PFSK-1 (cell line): ENCODE data around the gene ITPRID1.

Experiments used
- FOXP2 ChIP-seq: optimal IDR thresholded peaks from 2 replicates; pipeline ENCODE3; 2011; ENCODE audit warnings: borderline replicate concordance, control low read depth, inconsistent platforms; ENCODE audit not compliant: insufficient read depth; ENCODE audit errors: extremely low read length, extremely low read depth
- POLR2AphosphoS5 ChIP-seq: IDR thresholded peaks from 2 replicates; pipeline ENCODE4 v1.6.1; 2012; ENCODE audit warnings: low read depth, mild to moderate bottlenecking, control low read depth, low read length, moderate library complexity
- SIN3A ChIP-seq: IDR thresholded peaks from 2 replicates; pipeline ENCODE4 v1.6.1; 2012; ENCODE audit warnings: mild to moderate bottlenecking, low read length, moderate library complexity, borderline replicate concordance; ENCODE audit not compliant: insufficient read depth
- TAF1 ChIP-seq: IDR thresholded peaks from 2 replicates; pipeline ENCODE4 v1.6.1; 2012; ENCODE audit warnings: low read length, control low read depth, borderline replicate concordance; ENCODE audit not compliant: insufficient read depth
- TF ChIP-seq, protein P1 (sequence below), 2 experiments: IDR thresholded peaks; 2 replicates each; pipeline versions ENCODE4 v1.6.1 to v1.8.0; 2011 to 2012; ENCODE audit warnings: low read depth in 2 of 2, low read length in 2 of 2, control low read depth in 1 of 2, inconsistent platforms in 1 of 2, mild to moderate bottlenecking in 1 of 2, moderate library complexity in 1 of 2; ENCODE audit not compliant: insufficient read depth in 1 of 2

The ITPRID1 gene

DNA sequence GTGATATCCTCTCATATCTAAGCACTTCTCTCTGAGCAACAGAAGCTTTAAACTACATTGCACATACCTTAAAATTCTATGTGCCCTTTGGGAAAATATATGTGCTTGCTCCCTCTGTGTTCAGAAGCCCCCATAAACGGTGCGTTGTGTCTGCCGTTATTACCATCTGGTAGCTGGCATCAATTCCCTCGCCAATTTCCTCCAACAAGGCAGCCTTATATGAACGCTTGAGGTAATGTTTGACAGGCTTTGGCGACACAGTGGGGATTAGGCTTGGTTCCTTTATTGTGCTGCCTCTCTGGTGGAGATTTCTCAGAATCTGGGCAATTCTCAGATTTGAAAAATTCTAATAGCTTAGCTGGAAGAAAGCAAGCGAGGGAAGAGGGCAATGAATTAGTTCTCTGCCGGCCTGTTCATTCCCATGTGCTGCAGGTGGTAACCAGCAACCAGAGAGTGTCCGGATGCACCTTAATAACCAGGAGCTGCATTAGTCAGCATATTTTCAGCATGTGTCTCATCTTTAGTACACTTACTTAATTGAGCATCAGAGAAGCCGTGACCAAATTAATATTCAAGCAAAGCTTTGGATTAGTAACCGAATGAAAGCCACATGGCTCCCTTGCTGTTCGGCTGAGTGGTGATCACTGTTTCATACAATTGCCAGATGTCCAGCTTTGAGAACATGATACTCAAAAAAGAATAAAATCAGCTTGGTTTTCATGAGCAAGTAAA is 165.8 kb downstream of the ITPRID1 start:
- TF ChIP-seq, protein P1, sequence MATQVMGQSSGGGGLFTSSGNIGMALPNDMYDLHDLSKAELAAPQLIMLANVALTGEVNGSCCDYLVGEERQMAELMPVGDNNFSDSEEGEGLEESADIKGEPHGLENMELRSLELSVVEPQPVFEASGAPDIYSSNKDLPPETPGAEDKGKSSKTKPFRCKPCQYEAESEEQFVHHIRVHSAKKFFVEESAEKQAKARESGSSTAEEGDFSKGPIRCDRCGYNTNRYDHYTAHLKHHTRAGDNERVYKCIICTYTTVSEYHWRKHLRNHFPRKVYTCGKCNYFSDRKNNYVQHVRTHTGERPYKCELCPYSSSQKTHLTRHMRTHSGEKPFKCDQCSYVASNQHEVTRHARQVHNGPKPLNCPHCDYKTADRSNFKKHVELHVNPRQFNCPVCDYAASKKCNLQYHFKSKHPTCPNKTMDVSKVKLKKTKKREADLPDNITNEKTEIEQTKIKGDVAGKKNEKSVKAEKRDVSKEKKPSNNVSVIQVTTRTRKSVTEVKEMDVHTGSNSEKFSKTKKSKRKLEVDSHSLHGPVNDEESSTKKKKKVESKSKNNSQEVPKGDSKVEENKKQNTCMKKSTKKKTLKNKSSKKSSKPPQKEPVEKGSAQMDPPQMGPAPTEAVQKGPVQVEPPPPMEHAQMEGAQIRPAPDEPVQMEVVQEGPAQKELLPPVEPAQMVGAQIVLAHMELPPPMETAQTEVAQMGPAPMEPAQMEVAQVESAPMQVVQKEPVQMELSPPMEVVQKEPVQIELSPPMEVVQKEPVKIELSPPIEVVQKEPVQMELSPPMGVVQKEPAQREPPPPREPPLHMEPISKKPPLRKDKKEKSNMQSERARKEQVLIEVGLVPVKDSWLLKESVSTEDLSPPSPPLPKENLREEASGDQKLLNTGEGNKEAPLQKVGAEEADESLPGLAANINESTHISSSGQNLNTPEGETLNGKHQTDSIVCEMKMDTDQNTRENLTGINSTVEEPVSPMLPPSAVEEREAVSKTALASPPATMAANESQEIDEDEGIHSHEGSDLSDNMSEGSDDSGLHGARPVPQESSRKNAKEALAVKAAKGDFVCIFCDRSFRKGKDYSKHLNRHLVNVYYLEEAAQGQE (IDR thresholded peaks at IDR 0.05; ENCODE audit: insufficient read depth in 1 of 2, low read depth in 2 of 2, low read length in 2 of 2): no peak
- no peak for TF ChIP-seq FOXP2
- no peak for TF ChIP-seq SIN3A
- TF ChIP-seq POLR2AphosphoS5: no peak
- TF ChIP-seq TAF1: no peak

DNA sequence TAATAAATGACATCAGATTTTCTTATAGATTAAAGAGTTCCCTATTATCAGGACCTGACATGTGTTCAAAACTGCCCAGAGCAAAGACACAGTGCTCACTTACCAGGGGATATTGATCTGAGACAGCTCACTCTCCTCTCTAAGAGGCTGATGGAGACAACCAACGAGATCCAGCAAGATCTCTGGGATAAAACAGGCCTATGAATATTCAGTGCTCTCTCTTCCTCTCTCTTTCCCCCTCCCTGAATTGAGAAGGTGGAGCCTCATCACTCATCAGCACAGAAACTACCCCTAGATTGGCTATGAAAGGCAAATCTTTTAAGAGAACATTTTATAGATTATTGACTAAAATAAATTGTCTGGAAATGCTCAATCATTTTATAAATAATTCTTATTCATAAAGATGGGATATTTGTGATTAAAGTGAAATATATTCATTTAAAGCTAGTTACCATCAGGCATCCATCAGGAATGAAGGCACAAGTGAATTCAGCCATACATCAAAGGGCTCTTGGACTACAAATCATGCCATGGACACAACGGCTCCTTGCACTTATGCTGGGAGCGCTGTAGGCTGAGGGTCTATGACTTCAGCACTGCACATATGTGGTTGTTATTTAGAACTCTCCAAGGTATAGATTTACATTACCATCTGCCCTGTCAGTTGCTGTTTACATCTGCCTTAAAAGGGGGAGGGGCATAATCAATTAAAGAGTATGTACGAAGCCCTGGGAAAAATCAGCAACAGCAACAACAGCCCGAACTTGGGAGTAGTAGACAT is 169.7 kb downstream of the ITPRID1 start:
- TF ChIP-seq FOXP2 (no peak), SIN3A (no peak), POLR2AphosphoS5 (no peak), TAF1 (no peak)
- TF ChIP-seq, protein P1 (IDR thresholded peaks at IDR 0.05; ENCODE audit: insufficient read depth in 1 of 2, low read depth in 2 of 2, low read length in 2 of 2): no peak

DNA sequence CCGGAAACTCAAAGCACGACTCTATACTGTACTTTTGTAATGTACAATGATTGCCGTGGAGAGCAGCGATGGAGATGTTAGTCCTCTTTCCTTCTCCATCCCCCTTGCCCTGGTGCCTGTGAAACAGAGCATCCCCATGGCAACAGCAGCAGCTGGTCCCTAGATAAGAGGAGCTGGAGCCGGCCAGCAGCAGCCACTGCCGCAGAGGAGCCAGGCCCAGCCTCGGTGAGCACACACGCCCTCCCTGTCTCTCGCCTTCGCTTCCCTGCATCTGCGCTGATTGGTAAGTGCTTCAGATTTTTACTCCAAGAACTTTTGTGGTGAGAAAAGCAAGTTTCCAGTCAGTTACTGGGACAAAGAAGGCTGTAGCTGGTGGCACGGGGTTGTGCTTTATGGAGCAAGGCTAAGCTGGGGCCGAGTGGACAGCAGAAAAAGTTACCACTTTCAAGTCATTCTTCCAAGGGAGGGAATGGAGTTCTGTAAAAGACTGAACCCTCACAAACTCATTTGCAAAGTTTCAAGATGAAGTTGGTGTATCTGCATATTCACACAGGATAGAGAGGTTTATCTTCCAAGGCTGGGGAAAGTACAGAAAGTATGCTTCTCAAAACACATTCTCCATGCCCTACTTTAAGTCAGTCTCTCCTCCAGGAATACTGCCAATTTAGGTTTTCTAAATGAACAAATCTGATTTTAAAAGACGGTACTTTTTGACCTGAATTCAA is 173.3 kb downstream of the ITPRID1 start, which contains the start of gene PPP1R17:
PPP1R17 (plus strand) TSS at position 192 of the 725 bp plus-strand sequence. CDS start 5,227 bp downstream, outside the sequence.
- TF ChIP-seq SIN3A (no peak), FOXP2 (no peak), POLR2AphosphoS5 (no peak), TAF1 (no peak)
- TF ChIP-seq, protein P1 (IDR thresholded peaks at IDR 0.05; ENCODE audit: insufficient read depth in 1 of 2, low read depth in 2 of 2, low read length in 2 of 2): no peak

DNA sequence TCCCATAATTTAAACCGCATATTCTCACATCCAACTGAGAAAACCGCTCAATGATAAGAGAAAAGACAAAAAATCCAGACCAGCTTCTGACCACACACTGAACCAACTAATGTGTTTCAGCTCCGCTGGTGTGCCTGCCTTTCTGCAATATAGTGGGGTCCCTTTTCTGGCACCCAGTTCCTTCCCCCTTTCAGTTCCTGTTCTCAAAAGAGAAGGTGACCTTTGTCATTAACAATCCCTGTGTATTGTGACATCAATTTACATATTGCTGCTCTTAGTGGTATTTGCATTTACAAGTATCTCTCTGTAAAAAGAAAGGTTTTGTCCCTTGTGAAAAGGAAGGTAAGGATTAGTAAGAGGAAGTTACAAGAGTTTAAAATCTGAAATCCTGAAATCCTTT is 174.5 kb downstream of the ITPRID1 start:
- TF ChIP-seq TAF1 (no peak), POLR2AphosphoS5 (no peak), FOXP2 (no peak), SIN3A (no peak)
- TF ChIP-seq, protein P1 (IDR thresholded peaks at IDR 0.05; ENCODE audit: insufficient read depth in 1 of 2, low read depth in 2 of 2, low read length in 2 of 2): no peak
